Subcutaneous abdominal adipose tissue (tissue), 5 donors: ENCODE data around the gene NWD2.
A peak's percentile ranks its signal among the peaks of the same experiment; 100 is the strongest.

Experiments
- H3K27ac ChIP-seq: one replicate; pipeline ENCODE4 v1.7.0; 2013; ENCODE audit warnings: low read depth, mild to moderate bottlenecking, inconsistent platforms, low read length, moderate library complexity
- H3K27me3 ChIP-seq, 5 donors: one replicate each; pipeline ENCODE4 v1.7.0; 2013; ENCODE audit warnings: low read length in 5 of 5, inconsistent platforms in 1 of 5; ENCODE audit not compliant: control insufficient read depth in 5 of 5, insufficient read depth in 4 of 5
- H3K36me3 ChIP-seq, 5 donors: one replicate each; pipeline ENCODE4 v1.7.0; 2013; ENCODE audit warnings: low read length in 5 of 5; ENCODE audit not compliant: control insufficient read depth in 5 of 5, insufficient read depth in 5 of 5
- H3K4me1 ChIP-seq, 5 donors: one replicate each; pipeline ENCODE4 v1.7.0; 2013; ENCODE audit warnings: low read length in 5 of 5, mild to moderate bottlenecking in 3 of 5, moderate library complexity in 1 of 5; ENCODE audit not compliant: control insufficient read depth in 5 of 5, insufficient read depth in 5 of 5
- H3K4me3 ChIP-seq, 5 donors: one replicate each; pipeline ENCODE4 v1.7.0; 2013; ENCODE audit warnings: low read length in 5 of 5, low read depth in 1 of 5
- H3K9ac ChIP-seq, 5 donors: one replicate each; pipeline ENCODE4 v1.7.0; 2013; ENCODE audit warnings: low read length in 5 of 5, mild to moderate bottlenecking in 4 of 5, moderate library complexity in 3 of 5
- H3K9me3 ChIP-seq, 5 donors: one replicate each; pipeline ENCODE4 v1.7.0; 2013; ENCODE audit warnings: low read length in 5 of 5; ENCODE audit not compliant: control insufficient read depth in 5 of 5
- donor health status: healthy.
- donor health status: healthy.
- donor health status: healthy.
- donor health status: healthy.
- donor health status: healthy.

NWD2 gene

DNA sequence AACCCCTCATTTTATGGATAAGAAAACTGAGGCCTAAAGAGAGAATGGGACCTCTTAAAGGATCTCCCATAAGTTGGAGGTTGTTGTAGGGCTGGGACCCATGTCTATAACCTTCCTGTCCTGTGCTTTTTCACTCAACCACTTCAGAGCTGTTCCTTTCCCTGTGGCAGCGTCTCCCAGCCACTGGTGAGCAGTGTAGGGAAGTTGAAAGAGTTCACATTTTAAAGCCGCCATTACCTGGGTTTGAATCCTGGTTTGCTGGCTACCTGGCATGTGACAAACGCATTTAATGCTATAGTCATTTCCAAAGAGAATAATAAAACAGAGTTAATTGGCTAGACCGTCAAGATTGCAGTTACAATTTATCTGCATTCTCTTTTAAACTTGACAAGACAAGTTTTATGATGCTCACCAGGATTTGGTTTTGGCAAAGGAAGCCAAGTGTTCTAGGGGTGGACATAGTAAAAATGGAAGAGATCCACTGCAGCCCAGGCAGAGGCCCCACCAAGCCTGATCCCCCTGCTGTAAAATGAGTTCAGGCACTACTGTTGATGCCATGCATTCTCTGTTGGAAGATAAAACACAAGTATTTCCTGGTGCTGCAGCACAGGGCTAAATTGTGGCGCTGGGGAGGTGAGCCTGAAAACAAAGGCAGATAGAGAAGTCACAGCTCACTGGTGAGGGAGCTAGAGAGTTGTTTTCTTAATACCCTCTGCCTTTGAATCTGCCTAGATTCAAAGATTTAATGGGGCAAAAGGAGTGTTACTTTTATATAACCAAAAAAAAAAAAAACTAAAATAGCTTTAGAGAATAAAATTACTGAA, 218.7 kb downstream of the NWD2 start:
- H3K9ac ChIP-seq, result no peak overlapping the region
- H3K4me3 ChIP-seq, result no peak overlapping the region
- peak overlapping the region; percentile 54 for H3K27ac ChIP-seq

DNA sequence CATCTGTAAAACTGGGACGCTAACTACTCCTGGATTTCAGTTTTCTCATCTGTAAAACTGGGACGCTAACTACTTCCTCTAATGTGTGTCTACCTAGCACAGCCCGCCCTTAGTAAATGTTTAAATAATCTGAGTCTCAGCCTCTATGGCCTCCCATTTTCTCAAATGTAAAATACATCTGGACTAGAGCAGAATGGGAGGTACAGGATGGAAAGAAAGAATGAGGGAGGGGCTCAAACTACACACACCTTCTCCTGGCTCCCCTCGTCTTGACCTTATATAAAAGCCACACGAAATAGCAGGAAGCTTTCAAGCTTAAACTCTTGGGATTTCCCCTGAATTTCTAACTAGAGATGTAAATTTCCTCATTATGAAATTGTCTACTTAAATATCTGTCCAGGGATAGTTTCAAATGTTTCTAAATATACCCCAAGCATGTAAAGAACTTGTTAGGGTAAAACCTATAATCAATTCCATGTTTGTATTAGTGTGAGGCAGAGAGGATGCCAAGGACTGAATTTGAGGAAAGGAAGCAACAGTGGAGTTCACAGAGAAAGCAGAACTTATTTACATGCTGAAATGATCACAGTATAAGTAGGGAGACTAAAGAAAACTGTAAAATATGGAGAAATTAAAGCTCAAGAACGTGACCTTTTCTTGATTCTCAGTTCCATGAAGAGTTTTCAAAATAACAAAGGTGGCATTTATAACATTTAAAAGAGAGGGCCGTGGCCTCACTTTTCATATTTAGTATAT, 220.0 kb downstream of the NWD2 start:
- H3K27ac ChIP-seq, result peak overlapping the region; percentile 54
- no peak overlapping the region for H3K9ac ChIP-seq
- H3K4me3 ChIP-seq, result no peak overlapping the region
- H3K27me3 ChIP-seq, result no peaks in the 10 kb centered on the region
- H3K36me3 ChIP-seq, result no peaks in the 10 kb centered on the region
- peaks cover 0 to 23% (median 15%) of the 10 kb centered on the region in 5 donors for H3K4me1 ChIP-seq
- H3K9me3 ChIP-seq, result no peaks in the 10 kb centered on the region

More for the DNA sequence above, 218.7 kb downstream of the NWD2 start:
- H3K36me3 ChIP-seq, result no peaks in the 10 kb centered on the region
- H3K9me3 ChIP-seq, result peaks cover 0 to 3% (median 0%) of the 10 kb centered on the region in 5 donors
- no peaks in the 10 kb centered on the region for H3K27me3 ChIP-seq
- H3K4me1 ChIP-seq, result peaks cover 0 to 23% (median 15%) of the 10 kb centered on the region in 5 donors

DNA sequence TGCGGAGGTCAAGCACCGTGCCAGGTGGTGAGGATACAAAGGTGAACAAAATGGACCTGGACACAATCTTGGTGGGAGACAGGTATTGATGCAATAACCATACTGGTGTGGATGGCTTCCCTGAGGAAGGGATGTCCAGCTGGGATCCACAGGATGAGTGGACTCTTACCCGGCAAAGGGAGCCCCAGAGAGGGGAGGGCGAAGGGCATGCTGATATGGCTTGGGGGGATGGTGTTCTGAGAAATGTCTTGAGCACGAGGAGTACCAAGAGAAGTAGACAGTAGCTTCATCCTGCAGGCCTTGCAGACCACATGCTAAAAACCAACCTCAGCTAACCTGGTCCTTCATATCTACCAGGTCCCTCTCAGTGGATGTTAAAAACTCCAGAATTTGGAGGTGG, 220.8 kb downstream of the NWD2 start:
- no peak overlapping the region for H3K4me3 ChIP-seq
- H3K9me3 ChIP-seq, result no peaks in the 10 kb centered on the region
- no peaks in the 10 kb centered on the region for H3K27me3 ChIP-seq
- H3K36me3 ChIP-seq, result no peaks in the 10 kb centered on the region
- H3K4me1 ChIP-seq, result peaks cover 0 to 23% (median 15%) of the 10 kb centered on the region in 5 donors
- H3K9ac ChIP-seq, result no peak overlapping the region
- peak overlapping the region; percentile 54 for H3K27ac ChIP-seq

DNA sequence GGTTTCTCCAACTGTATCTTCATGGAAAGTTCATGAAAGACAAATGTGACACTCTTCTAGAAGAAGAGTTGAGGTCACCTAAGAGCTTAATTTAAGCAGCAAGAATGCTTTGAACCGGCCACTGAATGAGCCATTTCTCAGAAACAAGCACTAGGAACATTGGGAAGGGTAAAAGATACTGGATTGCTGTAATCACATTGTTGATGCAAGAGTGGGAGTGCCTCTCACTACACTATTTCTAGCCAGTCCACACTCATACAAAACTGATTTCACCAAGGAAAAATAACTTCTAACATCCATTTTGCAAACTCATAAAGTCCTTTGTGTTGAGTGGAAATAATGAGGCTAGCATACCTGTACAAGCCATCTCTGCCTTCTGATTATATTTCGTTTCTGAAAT, 221.3 kb downstream of the NWD2 start:
- peaks cover 0 to 23% (median 15%) of the 10 kb centered on the region in 5 donors for H3K4me1 ChIP-seq
- no peaks in the 10 kb centered on the region for H3K9me3 ChIP-seq
- no peaks in the 10 kb centered on the region for H3K27me3 ChIP-seq
- no peak overlapping the region for H3K4me3 ChIP-seq
- no peak overlapping the region for H3K9ac ChIP-seq
- no peaks in the 10 kb centered on the region for H3K36me3 ChIP-seq
- H3K27ac ChIP-seq, result peak overlapping the region; percentile 54

DNA sequence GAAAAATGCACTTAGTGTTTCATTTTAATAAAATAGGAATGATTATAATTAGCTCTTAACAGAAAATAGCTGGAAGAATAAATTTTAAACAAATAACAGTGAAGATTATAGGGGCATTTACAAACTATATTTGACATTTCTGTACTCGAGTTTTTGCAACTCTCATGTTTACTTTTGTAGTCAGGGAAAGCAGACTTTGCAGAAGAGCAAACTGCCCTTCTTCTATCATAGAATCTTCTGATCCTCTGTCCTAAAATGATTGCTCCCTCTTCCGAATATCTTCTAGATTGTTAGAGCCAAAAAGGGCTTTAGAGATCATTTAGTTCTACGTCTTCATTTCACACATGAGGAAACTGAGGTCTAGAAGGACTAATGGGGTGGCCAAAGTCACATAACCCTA, 222.7 kb downstream of the NWD2 start:
- H3K9me3 ChIP-seq, result no peaks in the 10 kb centered on the region
- H3K4me1 ChIP-seq, result peaks cover 0 to 19% (median 17%) of the 10 kb centered on the region in 5 donors
- H3K27me3 ChIP-seq, result no peaks in the 10 kb centered on the region
- no peaks in the 10 kb centered on the region for H3K36me3 ChIP-seq
- H3K4me3 ChIP-seq, result no peak overlapping the region
- no peak overlapping the region for H3K9ac ChIP-seq
- H3K27ac ChIP-seq, result peak overlapping the region; percentile 42

DNA sequence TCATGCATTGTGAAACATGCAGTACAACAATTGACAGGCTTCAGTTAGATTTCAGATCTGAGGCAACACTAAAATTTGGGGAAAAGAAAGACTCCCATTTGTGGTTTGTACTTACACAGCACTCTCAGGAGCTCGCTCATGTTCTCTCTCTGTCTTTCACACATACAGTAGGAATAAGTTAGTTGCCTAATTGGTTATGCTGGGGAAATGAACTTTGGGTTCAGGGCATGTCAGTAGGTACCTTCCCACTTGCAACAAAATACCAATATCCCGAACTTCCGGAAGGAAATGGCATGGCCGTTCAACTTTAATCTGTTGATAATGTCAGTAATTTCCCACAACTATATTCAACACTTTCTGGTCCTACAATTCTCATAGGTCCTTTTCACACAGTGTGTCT, 223.3 kb downstream of the NWD2 start:
- H3K27me3 ChIP-seq, result no peaks in the 10 kb centered on the region
- H3K4me3 ChIP-seq, result no peak overlapping the region
- H3K4me1 ChIP-seq, result peaks cover 0 to 19% (median 16%) of the 10 kb centered on the region in 5 donors
- no peaks in the 10 kb centered on the region for H3K9me3 ChIP-seq
- H3K9ac ChIP-seq, result no peak overlapping the region
- H3K27ac ChIP-seq, result peak overlapping the region; percentile 42
- no peaks in the 10 kb centered on the region for H3K36me3 ChIP-seq

DNA sequence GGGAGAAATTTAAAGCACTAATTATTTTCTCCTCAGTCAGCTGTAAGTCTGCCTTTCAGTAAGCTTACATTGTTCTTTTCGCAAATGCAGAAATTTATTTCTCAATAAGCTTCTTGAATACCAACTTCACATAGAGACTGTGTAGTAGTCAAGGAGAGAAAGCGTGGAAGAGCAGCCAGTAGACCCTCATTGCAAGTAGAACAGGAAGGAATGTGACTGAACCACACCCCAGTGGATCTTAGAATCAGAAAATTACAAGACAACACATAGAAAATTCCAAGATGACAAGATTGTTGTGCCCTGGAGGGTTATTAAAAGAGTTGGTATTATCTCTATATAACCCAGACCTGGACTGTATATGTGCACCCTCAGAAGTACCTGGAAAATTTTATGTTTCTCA, 224.7 kb downstream of the NWD2 start:
- Histone ChIP-seq H3K27ac (no peak overlapping the region), H3K36me3 (no peaks in the 10 kb centered on the region), H3K27me3 (no peaks in the 10 kb centered on the region), H3K4me1 (peaks cover 0 to 8% (median 5%) of the 10 kb centered on the region in 5 donors), H3K9me3 (no peaks in the 10 kb centered on the region), H3K4me3 (no peak overlapping the region), H3K9ac (no peak overlapping the region)

DNA sequence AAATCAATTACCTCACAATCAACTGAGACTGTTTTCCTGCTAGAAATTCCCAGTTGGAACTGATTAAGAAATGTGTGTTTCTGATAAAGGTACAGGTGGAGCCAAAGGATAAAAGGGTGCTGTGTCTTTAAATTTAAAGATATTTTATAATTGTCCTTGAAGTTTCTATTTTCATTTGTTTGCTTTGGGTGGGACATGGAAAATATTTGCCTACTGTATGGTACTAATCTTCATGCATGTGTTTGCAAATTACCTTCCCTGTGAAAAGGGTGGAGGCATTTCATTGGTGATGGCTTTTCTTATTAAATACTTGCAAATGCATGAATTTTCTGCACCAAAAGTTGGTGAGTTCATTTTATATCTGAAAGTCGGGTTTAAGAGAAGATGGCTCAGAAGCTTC, 225.7 kb downstream of the NWD2 start:
- Histone ChIP-seq H3K27ac (no peak overlapping the region), H3K27me3 (no peaks in the 10 kb centered on the region), H3K9me3 (no peaks in the 10 kb centered on the region), H3K4me3 (no peak overlapping the region), H3K36me3 (no peaks in the 10 kb centered on the region), H3K9ac (no peak overlapping the region), H3K4me1 (peaks cover 0 to 9% (median 5%) of the 10 kb centered on the region in 5 donors)

DNA sequence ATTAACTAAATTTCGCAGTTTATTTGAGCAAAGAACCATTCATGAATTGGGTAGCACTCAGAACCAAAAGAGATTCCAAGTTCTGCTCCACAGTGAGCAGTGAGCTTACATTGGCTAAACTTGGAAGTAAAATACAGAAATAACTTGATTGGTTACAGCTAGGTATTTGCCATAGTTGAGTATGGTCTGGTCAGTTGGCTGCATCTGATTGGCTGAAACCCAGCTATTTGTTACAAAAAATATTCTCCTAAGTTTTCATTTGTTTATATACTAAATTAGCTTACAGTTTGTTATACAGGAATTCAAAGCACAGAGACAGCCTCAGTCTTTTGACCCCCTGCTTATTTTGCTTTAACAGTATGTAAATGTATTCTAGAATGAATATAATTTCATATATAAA, 226.6 kb downstream of the NWD2 start:
- Histone ChIP-seq H3K9ac (no peak overlapping the region), H3K36me3 (no peaks in the 10 kb centered on the region)

DNA sequence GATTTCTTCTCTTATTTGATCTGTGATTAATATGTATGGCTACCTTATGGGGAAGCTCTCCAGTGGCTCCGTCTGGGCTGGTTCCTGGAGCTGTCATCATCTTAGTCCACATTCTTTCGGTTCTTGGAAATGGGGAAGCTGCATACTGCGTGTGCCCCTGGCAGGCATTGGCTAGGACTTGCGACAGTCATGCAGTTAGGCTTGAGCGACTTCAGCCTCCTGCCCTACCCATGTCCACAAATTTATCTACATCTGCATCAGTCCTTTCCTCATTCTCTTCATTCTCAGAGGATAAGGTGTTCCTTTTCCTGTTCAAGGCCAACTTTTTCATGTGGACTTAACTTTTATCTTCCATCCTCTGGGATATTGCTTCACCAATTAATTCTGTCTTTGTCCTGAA, 227.4 kb downstream of the NWD2 start:
- H3K4me3 ChIP-seq, result no peak overlapping the region
- H3K4me1 ChIP-seq, result peaks cover 0 to 8% (median 5%) of the 10 kb centered on the region in 5 donors
- H3K9me3 ChIP-seq, result no peaks in the 10 kb centered on the region
- no peak overlapping the region for H3K9ac ChIP-seq
- no peaks in the 10 kb centered on the region for H3K36me3 ChIP-seq
- no peak overlapping the region for H3K27ac ChIP-seq
- no peaks in the 10 kb centered on the region for H3K27me3 ChIP-seq

More for the DNA sequence above, 226.6 kb downstream of the NWD2 start:
- H3K9me3 ChIP-seq, result no peaks in the 10 kb centered on the region
- H3K4me3 ChIP-seq, result no peak overlapping the region
- peaks cover 0 to 5% (median 3%) of the 10 kb centered on the region in 5 donors for H3K4me1 ChIP-seq
- no peaks in the 10 kb centered on the region for H3K27me3 ChIP-seq
- no peak overlapping the region for H3K27ac ChIP-seq
